GM21786 (cell line): ENCODE data around the gene TRAPPC3.
"Not testable (repeated sequence)": the region's sequence is repeated elsewhere in the genome, so short reads cannot be mapped to it uniquely, and the experiment has no call there.

Source experiments
- ATAC-seq: cut with Tn5 transposase; IDR thresholded peaks from one replicate; pipeline ENCODE4 v1.9.1; 2021; ENCODE audit not compliant: unreplicated experiment

TRAPPC3 gene

GRCh38 chr1:36149237-36149972, at the start of gene TRAPPC3:
Gene TRAPPC3, minus strand, starts transcription at chr1:36149486. Its CDS starts 108 bp downstream, at chr1:36149378.
- ATAC-seq = peak; percentile 85

DNA sequence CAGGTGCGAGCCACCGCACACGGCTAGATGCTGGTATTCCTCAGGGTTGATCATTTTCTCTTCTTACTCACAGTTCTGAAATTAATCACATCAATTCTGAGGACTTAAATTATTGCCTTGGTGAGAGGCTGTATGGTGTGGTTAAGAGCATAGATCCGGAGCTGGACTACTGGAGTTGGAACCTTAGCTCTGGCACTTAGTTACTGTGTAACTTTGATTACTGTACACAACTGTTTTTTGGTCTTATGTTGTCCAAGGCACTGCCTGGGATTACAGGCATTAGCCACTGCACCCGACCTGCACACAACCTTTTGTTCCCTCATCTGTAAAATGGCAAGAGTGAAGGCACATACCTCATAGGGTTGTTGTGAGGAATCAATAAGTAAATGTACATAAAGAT, 49.4 kb upstream of the TRAPPC3 start:
- ATAC-seq = no peak

- not testable (repeated sequence) for ATAC-seq
Measured at GRCh38 chr1:36196805-36197204, 47.5 kb upstream of the TRAPPC3 start.

- ATAC-seq = peak; percentile 78
Measured at GRCh38 chr1:36187800-36188593, 38.7 kb upstream of the TRAPPC3 start.

GRCh38 chr1:36183309-36183856, 34.1 kb upstream of the TRAPPC3 start:
- no peak for ATAC-seq

GRCh38 chr1:36182734-36183133, 33.4 kb upstream of the TRAPPC3 start:
- ATAC-seq = no peak

DNA sequence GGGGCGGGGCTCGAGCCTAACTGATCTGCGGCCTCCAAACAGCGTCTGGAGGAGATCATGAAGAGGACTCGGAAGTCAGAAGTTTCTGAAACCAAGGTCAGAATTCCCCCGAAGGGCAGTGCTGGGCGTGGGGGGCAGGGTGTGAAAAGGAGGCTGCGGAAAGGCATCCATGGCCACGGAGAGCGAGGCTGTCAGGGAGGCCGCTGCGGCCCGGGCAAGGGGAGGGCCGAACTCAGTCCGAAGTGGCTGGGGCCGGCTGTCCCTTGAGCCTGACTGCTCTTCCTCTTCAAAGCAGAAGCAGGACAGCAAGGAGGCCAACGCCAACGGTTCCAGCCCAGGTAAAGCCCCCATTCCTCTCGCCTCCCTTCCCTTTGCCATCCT, 29.9 kb upstream of the TRAPPC3 start:
- ATAC-seq = no peak

DNA sequence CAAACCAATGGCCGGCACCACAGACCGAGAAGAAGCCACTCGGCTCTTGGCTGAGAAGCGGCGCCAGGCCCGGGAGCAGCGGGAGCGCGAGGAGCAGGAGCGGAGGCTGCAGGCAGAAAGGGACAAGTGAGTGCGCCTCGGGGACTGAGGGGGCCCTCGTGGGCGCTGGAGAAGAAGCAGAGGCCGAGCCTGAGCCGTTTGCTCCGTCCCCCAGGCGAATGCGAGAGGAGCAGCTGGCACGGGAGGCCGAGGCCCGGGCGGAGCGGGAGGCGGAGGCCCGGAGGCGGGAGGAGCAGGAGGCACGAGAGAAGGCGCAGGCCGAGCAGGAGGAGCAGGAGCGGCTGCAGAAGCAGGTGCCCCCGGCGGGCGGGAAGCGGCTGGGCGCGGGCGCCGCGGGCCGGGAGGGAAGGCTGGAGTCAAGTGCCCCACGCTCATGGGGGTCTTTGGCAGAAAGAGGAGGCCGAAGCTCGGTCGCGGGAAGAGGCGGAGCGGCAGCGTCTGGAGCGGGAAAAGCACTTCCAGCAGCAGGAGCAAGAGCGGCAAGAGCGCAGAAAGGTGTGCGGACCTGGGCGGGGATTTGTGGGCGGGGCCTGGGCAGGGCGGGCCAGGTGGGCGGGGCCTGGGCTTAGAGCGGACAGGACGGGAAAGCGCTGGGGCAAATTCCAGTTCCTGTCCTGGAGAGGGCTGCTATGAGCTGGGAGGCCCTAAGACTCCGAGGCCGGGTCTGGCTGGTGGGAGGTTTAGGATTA, 29.4 kb upstream of the TRAPPC3 start:
- ATAC-seq = no peak

DNA sequence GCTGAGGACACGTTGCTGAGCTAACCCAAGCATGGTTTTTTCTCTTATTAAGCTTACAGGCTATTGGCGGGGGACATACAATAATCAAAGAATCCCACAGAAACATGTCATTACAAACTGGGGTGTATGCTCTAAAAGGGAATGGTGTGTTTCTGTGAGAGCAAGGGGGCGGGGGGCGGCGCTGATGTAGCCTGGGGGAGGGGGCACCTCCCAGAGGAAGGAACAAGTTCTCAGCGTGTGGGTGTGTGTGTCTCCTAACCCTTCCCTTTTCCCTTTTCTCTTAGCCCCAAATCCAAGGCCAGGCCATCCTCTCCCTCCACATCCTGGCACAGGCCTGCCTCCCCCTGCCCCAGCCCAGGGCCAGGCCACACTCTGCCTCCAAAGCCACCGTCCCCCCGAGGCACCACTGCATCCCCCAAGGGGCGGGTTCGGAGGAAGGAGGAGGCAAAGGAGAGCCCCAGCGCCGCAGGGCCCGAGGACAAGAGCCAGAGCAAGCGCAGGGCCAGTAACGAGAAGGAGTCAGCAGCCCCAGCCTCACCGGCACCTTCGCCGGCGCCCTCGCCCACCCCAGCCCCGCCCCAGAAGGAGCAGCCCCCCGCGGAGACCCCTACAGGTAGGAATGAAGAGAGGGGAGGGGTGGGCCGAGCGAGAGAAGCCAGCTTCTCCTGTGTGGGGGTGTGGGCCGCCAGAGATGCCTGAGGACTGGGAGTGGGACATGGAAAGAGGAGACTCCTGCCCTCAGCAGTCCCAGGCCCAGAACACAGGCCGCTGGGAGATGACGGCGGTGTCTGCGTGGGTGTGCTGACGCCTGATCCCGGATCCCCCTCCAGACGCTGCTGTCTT, 28.5 kb upstream of the TRAPPC3 start:
- ATAC-seq = no peak

DNA sequence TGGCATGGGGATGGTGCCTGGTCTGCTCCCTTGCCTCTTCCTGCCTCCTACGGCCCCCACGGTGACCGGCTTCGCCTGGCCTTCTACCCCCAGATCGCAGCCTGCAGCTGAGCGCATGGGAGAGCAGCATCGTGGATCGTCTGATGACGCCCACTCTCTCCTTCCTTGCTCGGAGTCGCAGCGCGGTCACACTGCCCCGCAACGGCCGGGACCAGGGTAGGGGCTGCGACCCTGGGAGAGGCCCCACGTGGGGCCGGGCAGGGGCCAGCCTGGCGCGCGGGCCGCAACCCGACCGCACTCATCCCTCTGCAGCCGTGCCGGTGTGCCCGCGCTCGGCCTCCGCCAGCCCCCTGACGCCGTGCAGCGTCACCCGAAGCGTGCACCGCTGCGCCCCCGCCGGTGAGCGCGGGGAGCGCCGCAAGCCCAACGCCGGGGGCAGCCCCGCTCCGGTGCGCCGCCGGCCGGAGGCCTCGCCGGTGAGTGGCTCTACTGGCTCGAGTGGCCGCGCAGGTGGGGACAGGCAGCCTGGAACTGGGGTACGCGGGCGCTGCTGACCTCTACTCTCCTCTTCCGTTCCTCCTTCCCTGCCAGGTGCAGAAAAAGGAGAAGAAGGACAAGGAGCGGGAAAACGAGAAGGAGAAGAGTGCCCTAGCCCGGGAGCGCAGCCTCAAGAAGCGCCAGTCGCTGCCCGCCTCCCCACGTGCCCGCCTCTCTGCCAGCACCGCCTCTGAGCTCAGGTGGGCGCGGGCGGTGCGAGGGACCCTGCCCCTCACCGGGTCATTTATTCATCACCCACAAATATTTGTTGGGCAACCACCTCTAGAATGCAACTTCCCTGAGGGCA, 27.0 kb upstream of the TRAPPC3 start:
- ATAC-seq = no peak

DNA sequence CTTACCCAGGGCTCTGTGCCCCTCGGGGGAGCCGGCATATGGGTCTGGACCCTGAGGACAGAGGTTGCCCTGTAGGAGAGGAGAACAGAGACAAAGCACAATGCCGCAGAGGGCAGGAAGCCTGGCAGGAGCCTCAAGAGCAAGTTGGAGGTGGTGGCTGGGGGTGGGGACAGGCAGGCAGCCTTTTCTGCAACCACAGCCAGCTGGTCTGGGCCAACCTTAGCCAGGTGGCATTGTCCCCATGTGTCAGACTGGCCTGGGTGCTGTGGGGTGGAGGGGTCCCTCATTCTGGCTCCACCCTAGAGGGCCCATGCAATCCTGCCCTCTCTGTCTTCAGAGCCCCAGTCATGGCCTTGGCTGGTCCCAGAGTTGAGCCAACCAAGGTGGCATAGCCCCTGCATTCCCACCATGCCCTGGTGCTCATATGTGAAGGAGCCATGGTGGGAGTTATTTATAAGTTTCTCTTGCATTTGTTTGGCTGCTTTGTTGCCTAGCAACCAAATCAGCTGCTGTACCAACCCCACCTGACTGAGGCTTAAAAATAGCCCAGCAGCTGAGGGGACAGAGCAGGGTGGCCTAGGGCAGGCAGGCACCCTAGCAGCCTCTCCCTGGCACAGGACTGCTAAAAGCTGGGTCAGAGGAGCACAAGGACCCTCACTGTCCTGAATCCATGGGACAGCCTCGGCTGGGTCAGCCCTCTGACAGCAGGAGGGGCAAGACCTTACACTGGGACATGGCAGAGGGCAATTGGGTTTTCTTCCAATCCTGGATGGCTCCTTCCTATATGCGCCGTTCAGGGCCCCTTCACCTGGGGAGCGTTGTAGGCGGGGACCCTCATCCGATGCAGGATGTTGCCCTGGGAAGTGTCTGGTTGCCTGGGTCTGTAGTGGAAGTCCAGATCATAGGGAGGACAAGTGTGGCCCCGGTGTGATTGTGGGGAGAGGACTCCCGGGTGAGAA, 26.1 kb upstream of the TRAPPC3 start:
- ATAC-seq = no peak

- no peak for ATAC-seq
Measured at GRCh38 chr1:36174713-36175112, 25.4 kb upstream of the TRAPPC3 start.

DNA sequence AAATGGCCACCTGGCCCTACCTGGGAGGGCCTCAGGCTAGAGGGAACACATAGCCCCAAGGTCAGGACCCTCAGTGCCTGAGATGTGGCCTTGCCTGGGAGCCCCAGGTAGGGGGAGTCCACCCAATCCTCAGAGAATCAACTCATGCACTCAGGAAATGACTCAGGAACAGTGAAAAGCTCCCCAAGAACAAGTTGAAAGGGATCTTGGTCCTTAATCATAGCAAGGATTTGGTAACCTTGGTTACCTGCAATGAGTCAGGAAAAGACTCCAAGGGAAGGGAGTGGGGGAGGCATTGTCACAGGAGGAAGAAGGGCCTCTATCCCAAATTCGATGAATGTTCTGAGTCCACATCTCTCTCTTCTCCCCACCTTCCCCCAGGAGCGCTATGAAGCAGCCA, 23.7 kb upstream of the TRAPPC3 start:
- no peak for ATAC-seq

DNA sequence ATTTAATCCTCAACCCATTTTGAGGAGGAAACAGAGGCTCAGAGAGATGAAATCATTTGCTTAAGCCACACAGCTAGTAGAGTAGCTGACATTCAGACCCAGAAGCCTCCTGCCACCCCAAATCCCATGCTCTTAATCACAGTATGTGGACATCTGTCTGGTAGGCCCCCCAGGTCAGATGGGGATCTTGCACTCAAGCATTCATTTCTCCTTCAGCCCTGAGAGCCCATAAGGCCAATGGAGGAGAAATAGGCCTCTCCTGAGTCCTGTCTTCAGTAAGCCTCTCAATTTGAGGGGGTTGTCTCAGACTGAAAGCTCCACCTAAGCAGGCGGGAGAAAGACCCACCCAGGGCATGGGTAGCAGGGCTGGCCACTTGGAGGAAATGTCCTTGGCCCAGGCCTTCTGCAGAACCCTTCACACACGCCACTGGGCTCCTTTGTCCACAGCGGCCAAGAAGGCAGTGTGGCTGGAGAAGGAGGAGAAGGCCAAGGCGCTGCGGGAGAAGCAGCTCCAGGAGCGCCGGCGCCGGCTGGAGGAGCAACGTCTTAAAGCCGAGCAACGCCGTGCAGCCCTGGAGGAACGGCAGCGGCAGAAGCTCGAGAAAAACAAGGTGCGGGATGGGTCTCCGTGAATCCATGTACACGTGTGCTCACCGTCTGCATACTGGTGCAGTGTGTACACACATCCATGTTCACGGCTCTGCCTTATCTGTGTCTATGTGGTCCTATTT, 22.9 kb upstream of the TRAPPC3 start:
- no peak for ATAC-seq

DNA sequence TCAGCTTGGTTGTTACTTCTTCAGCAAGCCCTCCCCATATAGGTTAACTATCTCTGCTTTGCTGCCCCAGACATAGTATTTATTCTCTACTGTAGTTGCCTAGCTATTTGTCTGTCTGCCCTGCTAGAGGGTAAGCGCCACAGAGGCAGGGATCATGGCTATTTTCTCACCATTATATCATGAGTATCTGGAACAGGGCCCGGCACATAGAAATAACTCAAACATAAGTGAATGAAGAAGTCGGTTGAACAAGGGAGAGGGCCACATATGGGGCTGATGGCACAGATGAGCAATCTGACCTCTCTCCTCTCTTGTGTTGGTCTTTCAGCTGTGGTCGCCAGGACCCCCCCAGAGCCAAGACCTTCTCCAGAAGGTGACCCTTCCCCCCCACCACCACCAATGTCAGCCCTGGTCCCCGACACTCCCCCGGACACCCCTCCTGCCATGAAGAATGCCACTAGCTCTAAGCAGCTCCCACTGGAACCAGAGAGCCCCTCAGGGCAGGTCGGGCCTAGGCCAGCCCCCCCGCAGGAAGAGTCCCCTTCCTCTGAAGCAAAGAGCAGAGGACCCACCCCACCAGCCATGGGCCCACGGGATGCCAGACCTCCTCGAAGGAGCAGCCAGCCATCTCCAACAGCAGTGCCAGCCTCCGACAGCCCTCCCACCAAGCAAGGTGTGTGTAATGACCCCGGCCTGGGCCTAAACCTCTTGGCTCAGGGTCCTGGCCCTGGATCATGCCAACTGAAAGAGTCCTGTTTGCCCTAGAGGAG, 21.5 kb upstream of the TRAPPC3 start:
- no peak for ATAC-seq

DNA sequence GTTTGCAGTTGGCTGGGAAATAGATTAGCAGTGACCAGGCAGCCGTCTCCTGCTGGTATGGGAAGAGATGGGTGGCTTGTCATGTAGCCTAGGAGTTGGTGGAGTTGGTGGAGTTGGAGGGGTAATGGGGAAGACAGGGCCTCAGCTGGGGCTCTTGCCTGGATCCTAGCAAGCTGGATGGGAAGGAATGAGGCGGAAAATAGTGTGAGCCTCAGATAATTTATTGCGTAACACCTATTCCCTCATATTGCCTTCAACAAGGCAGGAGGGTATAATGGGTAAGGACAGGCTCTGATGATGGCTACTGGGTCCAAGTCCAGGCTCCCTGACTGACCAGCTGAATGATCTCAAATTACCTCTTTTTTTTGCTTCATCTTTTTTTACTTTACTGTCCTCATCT, 19.2 kb upstream of the TRAPPC3 start:
- ATAC-seq = no peak
